Ovary (tissue), 9 donors: Measurements from ENCODE around the gene CEP68. TPM values are rescaled to one million over a fixed set of nuclear protein-coding genes. Genes with fewer than 3 reads are reported as not detected.
"Not testable (repeated sequence)": the region's sequence is repeated elsewhere in the genome, so short reads cannot be mapped to it uniquely, and the experiment has no call there.

Source experiments
- DNase-seq, 5 donors: peaks; one replicate each; pipeline ENCODE4 v3.0.0-alpha.2; 2019 to 2020
- H3K27ac ChIP-seq, 2 donors: fragments of 200-600 bp; one replicate each; pipeline versions ENCODE4 v1.5.1 to v1.8.0; 2019 to 2022
- H3K27me3 ChIP-seq: fragments of 200-600 bp; one replicate; pipeline ENCODE4 v1.8.0; 2022
- H3K36me3 ChIP-seq: fragments of 200-600 bp; sonication (generic); one replicate; pipeline ENCODE4 v1.5.1; 2019
- H3K4me1 ChIP-seq: one replicate; pipeline ENCODE4 v1.8.1; 2013; ENCODE audit warnings: mild to moderate bottlenecking, moderate library complexity; ENCODE audit not compliant: insufficient read depth
- H3K4me3 ChIP-seq: fragments of 200-600 bp; sonication (generic); one replicate; pipeline ENCODE4 v1.5.1; 2017
- H3K9me3 ChIP-seq, 2 donors: fragments of 200-600 bp in 1 of 2; sonication (generic) in 1 of 2; one replicate each; pipeline versions ENCODE4 v1.5.1 to v1.8.1; 2013 to 2019; ENCODE audit warnings: mild to moderate bottlenecking in 1 of 2, moderate library complexity in 1 of 2
- CTCF ChIP-seq, 3 donors: fragments of 450-650 bp in 2 of 3; fragments of 200-600 bp in 1 of 3; IDR thresholded peaks; one replicate each; pipeline versions ENCODE4 v1.5.1 to v1.8.0; 2016 to 2022; ENCODE audit warnings: antibody characterized with exemption in 3 of 3, mild to moderate bottlenecking in 1 of 3
- EP300 ChIP-seq: sonication (generic); formaldehyde crosslinking; IDR thresholded peaks from one replicate; pipeline ENCODE4 v1.6.1; 2017; ENCODE audit warnings: antibody characterized with exemption
- POLR2A ChIP-seq: fragments of 450-650 bp; IDR thresholded peaks from one replicate; pipeline ENCODE4 v1.6.1; 2017; ENCODE audit warnings: antibody characterized with exemption, mild to moderate bottlenecking, moderate library complexity
- WGBS, 3 donors: extraction: QIAGEN DNeasy Blood & Tissue Kit in 1 of 3; methylation state at CpG; one replicate each; pipeline versions ENCODE4 v1.1.5 to v1.1.7; 2013 to 2017; 5-methylcytosine and 5-hydroxymethylcytosine counted together
- intact Hi-C, 4 donors: fragments of 100-400 bp; cut with DNase I; formaldehyde crosslinking; loops; one replicate each; pipeline versions ENCODE4 v1.11.0 to v1.15.1; 2022 to 2023
- polyA plus RNA-seq, 2 donors: library from polyadenylated mRNA; stranded (reverse); fragments of 200-250 nt in 1 of 2; fragments of 350-450 nt in 1 of 2; fragmentation: Illumina TruSeq in 1 of 2; extraction: RNeasy Lipid Tissue Mini Kit (QIAGEN cat#74804) in 1 of 2; gene quantifications; one replicate each; pipeline ENCODE4 v1.2.3, GENCODE V29; 2013 to 2014
- total RNA-seq, 7 donors: library from RNA; depleted of rRNA in 2 of 7; stranded (reverse); fragments of >200 nt in 2 of 7; fragmentation: NEBNext Ultra II Directional in 3 of 7; extraction: Animal tissue kit (Norgen Biotek cat#: 25700) in 3 of 7; gene quantifications; one replicate each; pipeline versions ENCODE4 v1.1.0 to v1.2.4, GENCODE V29; 2016 to 2023
- donor health status: DM: no; HTN: no; CAD: no; lungs with moderate emphysema.
- donor health status: DM: no; HTN: no; CAD: no.
- donor health status: Bipolar disorder and iron deficiency.
- donor health status: DM: yes; HTN: yes; CAD: no.
- donor health status: DM: no; HTN: no; CAD: no.
- donor health status: DM: yes; HTN: yes; CAD: no.

The CEP68 gene
- total and polyA plus RNA-seq, 9 donors = 13.7 to 31.6 (median 28.0) TPM

- DNase-seq = no peak
- intact Hi-C loops = no loop called here
Measured at GRCh38 chr2:65030476-65031332, 25.5 kb upstream of the CEP68 start.

DNA sequence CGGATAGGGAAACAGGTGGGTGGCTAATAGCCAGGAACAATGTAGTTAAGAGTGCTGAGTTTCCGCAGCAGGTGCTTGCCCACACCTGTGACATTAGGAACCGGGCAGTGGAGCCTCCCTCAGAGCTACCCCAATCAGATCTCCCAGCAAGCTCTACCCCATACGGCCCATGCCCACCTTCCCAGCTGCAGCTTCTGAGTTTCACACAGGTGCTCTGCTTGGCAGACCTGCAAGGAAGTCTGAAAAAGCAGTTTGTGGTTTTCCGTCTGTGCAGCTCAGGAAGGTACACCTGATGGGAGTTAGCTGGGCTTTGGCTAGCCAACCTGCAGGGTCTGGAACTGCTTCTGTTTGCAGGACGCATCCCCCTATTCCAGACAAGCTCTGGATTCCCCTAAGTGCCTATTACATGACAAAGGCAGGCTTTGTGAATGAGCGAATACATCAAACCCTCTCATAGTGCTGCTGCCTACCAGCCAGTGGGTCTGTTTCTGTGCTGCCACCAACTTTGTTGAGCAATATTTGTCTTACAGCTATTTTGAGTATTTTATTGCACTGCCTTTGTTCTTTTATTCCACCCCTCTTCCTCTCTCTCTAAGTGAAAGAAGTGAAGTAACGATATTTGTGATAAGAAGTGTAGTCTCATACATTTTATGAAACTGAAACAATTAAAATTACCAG is 24.7 kb upstream of the CEP68 start:
- TF ChIP-seq POLR2A (no peak), CTCF (IDR thresholded peaks at IDR 0.05) (no peak), EP300 (no peak)
- WGBS, 3 donors = 58 to 61% (median 58%) methylated on average over 8 of the region's 8 CpGs
- no peak for DNase-seq
- Histone ChIP-seq H3K4me3 (no peak overlapping the region), H3K4me1 (no peaks in the 10 kb centered on the region), H3K27me3 (no peaks in the 10 kb centered on the region), H3K36me3 (no peaks in the 10 kb centered on the region), H3K9me3 (no peaks in the 10 kb centered on the region), H3K27ac (no peak overlapping the region)
- intact Hi-C loops = no loop called here

More at GRCh38 chr2:65030476-65031332, 25.5 kb upstream of the CEP68 start:
- H3K36me3 ChIP-seq = no peaks in the 10 kb centered on the region
- H3K27me3 ChIP-seq = no peaks in the 10 kb centered on the region
- H3K4me3 ChIP-seq = no peak overlapping the region
- no peaks in the 10 kb centered on the region for H3K4me1 ChIP-seq
- TF ChIP-seq POLR2A = no peak
- no peak for TF ChIP-seq CTCF (IDR thresholded peaks at IDR 0.05)
- TF ChIP-seq EP300 = no peak
- no peaks in the 10 kb centered on the region for H3K9me3 ChIP-seq
- no peak overlapping the region for H3K27ac ChIP-seq
- WGBS, 3 donors = 81 to 85% (median 82%) methylated on average over 11 of the region's 11 CpGs

GRCh38 chr2:65032019-65032975 is 23.9 kb upstream of the CEP68 start:
- Histone ChIP-seq H3K9me3 (no peaks in the 10 kb centered on the region), H3K4me3 (no peak overlapping the region), H3K27me3 (no peaks in the 10 kb centered on the region), H3K27ac (no peak overlapping the region), H3K4me1 (no peaks in the 10 kb centered on the region), H3K36me3 (no peaks in the 10 kb centered on the region)
- DNase-seq = no peak
- intact Hi-C loops = no loop called here
- TF ChIP-seq EP300 = no peak
- no peak for TF ChIP-seq CTCF (IDR thresholded peaks at IDR 0.05)
- no peak for TF ChIP-seq POLR2A
- 38 to 40% (median 39%) methylated on average over 13 of the region's 13 CpGs for WGBS, 3 donors

DNA sequence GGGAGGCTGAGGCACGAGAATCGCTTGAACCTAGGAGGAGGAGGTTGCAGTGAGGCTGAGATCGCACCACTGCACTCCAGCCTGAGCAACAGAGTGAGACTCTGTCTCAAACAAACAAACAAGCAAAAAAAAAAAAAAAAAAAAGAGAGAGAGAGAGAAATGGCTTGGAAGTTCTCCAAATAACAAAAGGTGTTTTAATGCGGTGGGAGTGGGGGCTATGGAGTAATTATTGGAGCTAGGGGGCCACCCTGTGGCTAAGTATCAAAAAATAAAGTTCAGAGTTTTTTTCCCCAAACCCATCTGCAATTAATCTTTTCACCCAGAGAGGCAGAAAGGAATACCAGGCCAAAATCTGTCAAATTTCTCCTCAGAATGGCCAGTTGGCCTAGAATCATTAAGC is 23.0 kb upstream of the CEP68 start:
- TF ChIP-seq POLR2A (no peak), CTCF (IDR thresholded peaks at IDR 0.05) (no peak), EP300 (no peak)
- no peak for DNase-seq
- Histone ChIP-seq H3K9me3 (no peaks in the 10 kb centered on the region), H3K36me3 (no peaks in the 10 kb centered on the region), H3K4me1 (no peaks in the 10 kb centered on the region), H3K27me3 (no peaks in the 10 kb centered on the region), H3K4me3 (no peak overlapping the region), H3K27ac (no peak overlapping the region)
- intact Hi-C loops = no loop called here
- 75 to 80% (median 77%) methylated on average over 4 of the region's 4 CpGs for WGBS, 3 donors

GRCh38 chr2:65033667-65034066 is 22.5 kb upstream of the CEP68 start:
- 81 to 88% (median 86%) methylated on average over 4 of the region's 4 CpGs for WGBS, 3 donors
- intact Hi-C loops, H3K9me3 ChIP-seq, H3K4me3 ChIP-seq, H3K4me1 ChIP-seq, H3K27me3 ChIP-seq, H3K27ac ChIP-seq, H3K36me3 ChIP-seq, DNase-seq: not testable (repeated sequence)
